K562 (cell line): Measurements from ENCODE around the gene MAP4. TPM values are rescaled to one million over a fixed set of nuclear protein-coding genes. Genes with fewer than 3 reads are reported as not detected.

Source experiments
- ATF4 ChIP-seq: fragments of 450-650 bp; formaldehyde crosslinking; IDR thresholded peaks from 2 replicates; pipeline ENCODE4 v1.4.0; 2022; ENCODE audit warnings: mild to moderate bottlenecking, moderate library complexity
- FOXM1 ChIP-seq, 2 experiments: fragments of 450-650 bp in 1 of 2; sonication (generic) in 1 of 2; formaldehyde crosslinking in 1 of 2; IDR thresholded peaks; 2 replicates each; pipeline versions ENCODE4 v1.6.1 to v1.9.0; 2017 to 2022; ENCODE audit warnings: low read depth in 2 of 2, mild to moderate bottlenecking in 2 of 2, missing genetic modification reagents in 1 of 2, moderate library complexity in 1 of 2
- MAFK ChIP-seq: IDR thresholded peaks from 2 replicates; pipeline ENCODE4 v1.6.1; 2011; ENCODE audit warnings: low read length, improper control_type of control experiment
- MAZ ChIP-seq, 2 experiments: fragments of 450-650 bp in 1 of 2; sonication (generic) in 1 of 2; formaldehyde crosslinking; IDR thresholded peaks in 1 of 2; conservative IDR thresholded peaks in 1 of 2; 2 replicates each; pipeline versions ENCODE4 v1.4.0 to v1.5.0; 2020; ENCODE audit warnings: mild to moderate bottlenecking in 1 of 2, missing genetic modification reagents in 1 of 2
- NFE2 ChIP-seq: IDR thresholded peaks from 2 replicates; pipeline ENCODE4 v1.6.1; 2014; ENCODE audit warnings: antibody characterized with exemption, low read depth
- NFE2L1 ChIP-seq: fragments of 450-650 bp; IDR thresholded peaks from 2 replicates; pipeline ENCODE4 v1.6.1; 2016; ENCODE audit warnings: missing genetic modification characterization, low read depth, mild to moderate bottlenecking, missing compliant biosample characterization, moderate library complexity, borderline replicate concordance
- PHB2 ChIP-seq: fragments of 450-650 bp; IDR thresholded peaks from 2 replicates; pipeline ENCODE4 v1.6.1; 2017; ENCODE audit warnings: low read depth
- ZBTB11 ChIP-seq, 3 experiments: fragments of 200-800 bp in 1 of 3; fragments of 250-450 bp in 1 of 3; fragments of 450-650 bp in 1 of 3; sonication (Bioruptor Pico) in 1 of 3; sonication (Bioruptor generic) in 1 of 3; formaldehyde crosslinking in 1 of 3; IDR thresholded peaks; 2 replicates each; pipeline versions ENCODE4 v1.6.1 to v1.8.0; 2016 to 2022; ENCODE audit warnings: mild to moderate bottlenecking in 2 of 3, missing genetic modification characterization in 2 of 3, missing compliant biosample characterization in 1 of 3, moderate library complexity in 1 of 3
- ZNF316 ChIP-seq: fragments of 450-650 bp; IDR thresholded peaks from 2 replicates; pipeline ENCODE4 v1.6.1; 2016
- ZNF395 ChIP-seq: fragments of 200-800 bp; sonication (Bioruptor generic); IDR thresholded peaks from 2 replicates; pipeline ENCODE4 v1.6.1; 2017; ENCODE audit warnings: missing genetic modification characterization, missing compliant biosample characterization
- ZNF407 ChIP-seq: fragments of 450-650 bp; IDR thresholded peaks from 2 replicates; pipeline ENCODE4 v1.6.1; 2016; ENCODE audit warnings: low read depth
- polyA plus RNA-seq, 8 experiments: library from polyadenylated mRNA; depleted of rRNA in 4 of 8; stranded (reverse) in 5 of 8; unstranded in 3 of 8; fragments of >200 nt; fragmentation: Nextera tagmentation in 2 of 8; fragmentation: Illumina TruSeq in 1 of 8; extraction: Ambion mirVana in 2 of 8; extraction: Trizol in 1 of 8; gene quantifications; 2 replicates each; pipeline versions ENCODE4 v1.2.1 to v1.2.3, GENCODE V29; 2011 to 2014; ENCODE audit warnings: inconsistent platforms in 1 of 8, missing spikeins in 1 of 8
- total RNA-seq, 7 experiments: library from RNA; depleted of rRNA in 6 of 7; stranded (reverse); fragments of >200 nt in 6 of 7; fragmentation: Illumina TruSeq in 2 of 7; extraction: Trizol in 2 of 7; gene quantifications; 2 replicates each; pipeline versions ENCODE4 v1.2.1 to v1.2.3, GENCODE V29; 2011 to 2021; ENCODE audit warnings: low replicate concordance in 1 of 7

Gene MAP4
- total and polyA plus RNA-seq, 9 of the 15 experiments (the other 6 are each of a cell fraction or from before 2014, with no cell fraction given): 13.3 to 141 (median 36.8) TPM

GRCh38 chr3:48016301-48016973, at the start of gene MAP4 (continued):
- peak; percentile 23; the same call in 1 of the 2 replicates for TF ChIP-seq ZNF395 (CRISPR knock-in tag)
- TF ChIP-seq MAFK: peak; percentile 72; the same call in 1 of the 2 replicates
- no peak for TF ChIP-seq MAZ (CRISPR knock-in tag; conservative IDR thresholded peaks at IDR 0.05 in 1 of 2, IDR thresholded peaks at IDR 0.05 in 1 of 2)
- peak in 1 of 3 experiments; percentile 31; a peak in 1 of 6 replicates for TF ChIP-seq ZBTB11 (CRISPR knock-in tag; IDR thresholded peaks at IDR 0.05)
- TF ChIP-seq NFE2: peak; percentile 94
- TF ChIP-seq NFE2L1 (tag): peak; percentile 85
- TF ChIP-seq PHB2: 0 out of 2 replicates have a peak, but pooled peaks have one; percentile 22
- peak; percentile 96 for TF ChIP-seq ZNF316
- TF ChIP-seq ZNF407: peak; percentile 19; the same call in 1 of the 2 replicates
- TF ChIP-seq ATF4: peak; percentile 6; the same call in 1 of the 2 replicates
- 0 out of 2 replicates have a peak, but pooled peaks have one; percentile 23 for TF ChIP-seq FOXM1 (IDR thresholded peaks at IDR 0.05; ENCODE audit: low read depth)
- no peak for TF ChIP-seq FOXM1 (CRISPR knock-in tag; IDR thresholded peaks at IDR 0.05; ENCODE audit: low read depth)
